Thyroid gland (tissue), 4 donors: ENCODE results near the gene TMEM271.

Experiments
- POLR2A ChIP-seq, 2 donors: fragments of 450-650 bp; IDR thresholded peaks; one replicate each; pipeline ENCODE4 v1.6.1; 2017; ENCODE audit warnings: antibody characterized with exemption in 2 of 2, mild to moderate bottlenecking in 2 of 2, moderate library complexity in 1 of 2
- TF ChIP-seq, protein P1 (sequence below), 6 experiments: fragments of 200-600 bp in 3 of 6; fragments of 450-650 bp in 3 of 6; sonication (generic) in 3 of 6; IDR thresholded peaks; one replicate each; pipeline ENCODE4 v1.5.1; 2016 to 2019; ENCODE audit warnings: antibody characterized with exemption in 6 of 6, mild to moderate bottlenecking in 2 of 6, inconsistent platforms in 1 of 6, moderate library complexity in 1 of 6

DNA sequence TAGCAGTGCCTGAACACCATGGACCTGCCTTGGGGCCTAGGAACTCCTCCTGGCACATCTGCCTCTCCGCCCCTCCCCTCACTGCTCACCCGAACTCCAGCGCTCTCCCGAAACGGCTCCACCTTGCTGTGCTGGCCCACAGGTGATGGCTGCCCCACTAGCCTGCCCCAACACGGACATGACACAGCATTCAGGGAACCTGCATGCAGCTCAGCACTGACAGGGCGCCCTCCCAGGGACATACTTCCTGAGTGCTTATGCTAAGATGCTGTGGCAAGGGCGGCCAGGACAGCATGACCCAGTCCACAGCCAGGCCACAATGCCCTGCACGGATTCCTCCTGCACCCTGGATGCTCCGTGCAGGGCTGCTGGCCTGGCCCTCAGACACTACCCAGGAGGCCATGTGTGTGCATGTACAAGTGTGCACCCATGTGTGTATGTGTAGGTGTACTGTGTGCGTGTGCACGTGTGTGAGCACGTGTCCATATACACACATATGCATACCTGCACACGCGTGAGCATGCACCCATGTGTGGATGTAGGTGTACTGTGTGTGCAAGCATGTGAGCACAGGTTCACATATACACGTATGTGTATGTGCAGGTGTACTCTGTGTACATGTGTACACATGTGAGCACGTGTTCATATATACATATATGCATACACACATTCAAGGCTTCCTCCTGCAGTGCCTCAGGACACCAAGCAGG, 6.0 kb downstream of the TMEM271 start:
- TF ChIP-seq, protein P1, sequence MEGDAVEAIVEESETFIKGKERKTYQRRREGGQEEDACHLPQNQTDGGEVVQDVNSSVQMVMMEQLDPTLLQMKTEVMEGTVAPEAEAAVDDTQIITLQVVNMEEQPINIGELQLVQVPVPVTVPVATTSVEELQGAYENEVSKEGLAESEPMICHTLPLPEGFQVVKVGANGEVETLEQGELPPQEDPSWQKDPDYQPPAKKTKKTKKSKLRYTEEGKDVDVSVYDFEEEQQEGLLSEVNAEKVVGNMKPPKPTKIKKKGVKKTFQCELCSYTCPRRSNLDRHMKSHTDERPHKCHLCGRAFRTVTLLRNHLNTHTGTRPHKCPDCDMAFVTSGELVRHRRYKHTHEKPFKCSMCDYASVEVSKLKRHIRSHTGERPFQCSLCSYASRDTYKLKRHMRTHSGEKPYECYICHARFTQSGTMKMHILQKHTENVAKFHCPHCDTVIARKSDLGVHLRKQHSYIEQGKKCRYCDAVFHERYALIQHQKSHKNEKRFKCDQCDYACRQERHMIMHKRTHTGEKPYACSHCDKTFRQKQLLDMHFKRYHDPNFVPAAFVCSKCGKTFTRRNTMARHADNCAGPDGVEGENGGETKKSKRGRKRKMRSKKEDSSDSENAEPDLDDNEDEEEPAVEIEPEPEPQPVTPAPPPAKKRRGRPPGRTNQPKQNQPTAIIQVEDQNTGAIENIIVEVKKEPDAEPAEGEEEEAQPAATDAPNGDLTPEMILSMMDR (IDR thresholded peaks at IDR 0.05) = no peak
- TF ChIP-seq POLR2A (IDR thresholded peaks at IDR 0.05) = no peak
